H9 (cell line): ENCODE data around the gene PHACTR1. TPM values are rescaled to one million over a fixed set of nuclear protein-coding genes. Genes with fewer than 3 reads are reported as not detected.

ENCODE experiments used
- DNase-seq: peaks from one replicate; pipeline ENCODE4 v3.0.0-alpha.2; 2017
- H2AFZ ChIP-seq: one replicate; pipeline ENCODE4 v1.6.1; 2013; ENCODE audit warnings: mild to moderate bottlenecking, low read length, control low read depth, moderate library complexity
- H2AK5ac ChIP-seq: 2 replicates; pipeline ENCODE4 v1.6.1; 2013; ENCODE audit warnings: low read length, control low read depth, mixed read lengths; ENCODE audit not compliant: insufficient read length
- H2BK120ac ChIP-seq: one replicate; pipeline ENCODE4 v1.6.1; 2013; ENCODE audit warnings: low read depth, mild to moderate bottlenecking, low read length, control low read depth, inconsistent platforms; ENCODE audit not compliant: poor library complexity, severe bottlenecking
- H2BK12ac ChIP-seq: 2 replicates; pipeline ENCODE4 v1.6.1; 2013; ENCODE audit warnings: low read length, control low read depth, mixed read lengths, low read depth; ENCODE audit not compliant: insufficient read length
- H2BK15ac ChIP-seq: 2 replicates; pipeline ENCODE4 v1.6.1; 2013; ENCODE audit warnings: low read depth, low read length, control low read depth
- H2BK20ac ChIP-seq: one replicate; pipeline ENCODE4 v1.6.1; 2013; ENCODE audit warnings: low read depth, mild to moderate bottlenecking, low read length, control low read depth, inconsistent platforms; ENCODE audit not compliant: poor library complexity, severe bottlenecking
- H2BK5ac ChIP-seq: 2 replicates; pipeline ENCODE4 v1.6.1; 2013; ENCODE audit warnings: low read length, control low read depth, mixed read lengths; ENCODE audit not compliant: insufficient read length
- H3K14ac ChIP-seq: 2 replicates; pipeline ENCODE4 v1.6.1; 2013; ENCODE audit warnings: low read length, control low read depth; ENCODE audit not compliant: insufficient read depth
- H3K18ac ChIP-seq: 2 replicates; pipeline ENCODE4 v1.6.1; 2013; ENCODE audit warnings: low read depth, mild to moderate bottlenecking, mixed read lengths, low read length, control low read depth; ENCODE audit not compliant: insufficient read length
- H3K23ac ChIP-seq: 2 replicates; pipeline ENCODE4 v1.6.1; 2013; ENCODE audit warnings: low read length, control low read depth, mixed read lengths, low read depth; ENCODE audit not compliant: insufficient read length
- H3K23me2 ChIP-seq: 2 replicates; pipeline ENCODE4 v1.6.1; 2013; ENCODE audit warnings: low read depth, mild to moderate bottlenecking, mixed read lengths, low read length, control low read depth; ENCODE audit not compliant: insufficient read length, poor library complexity, severe bottlenecking
- H3K27ac ChIP-seq: 2 replicates; pipeline ENCODE4 v1.5.1; 2013; ENCODE audit warnings: low read length, control low read depth, mixed read lengths, low read depth; ENCODE audit not compliant: insufficient read length
- H3K27me3 ChIP-seq: 2 replicates; pipeline ENCODE4 v1.6.1; 2013; ENCODE audit warnings: low read length, control low read depth, inconsistent platforms; ENCODE audit not compliant: insufficient read depth
- H3K4ac ChIP-seq: 2 replicates; pipeline ENCODE4 v1.6.1; 2013; ENCODE audit warnings: low read depth, mild to moderate bottlenecking, control low read depth, inconsistent platforms, low read length, moderate library complexity
- H3K4me1 ChIP-seq: 2 replicates; pipeline ENCODE4 v1.6.1; 2013; ENCODE audit warnings: low read length, control low read depth, inconsistent platforms; ENCODE audit not compliant: insufficient read depth
- H3K4me2 ChIP-seq: 2 replicates; pipeline ENCODE4 v1.6.1; 2013; ENCODE audit warnings: low read length, control low read depth, mixed read lengths; ENCODE audit not compliant: insufficient read length, insufficient read depth
- H3K56ac ChIP-seq: 2 replicates; pipeline ENCODE4 v1.6.1; 2013; ENCODE audit warnings: low read depth, mild to moderate bottlenecking, mixed read lengths, low read length, control low read depth; ENCODE audit not compliant: insufficient read length
- H3K79me1 ChIP-seq: 2 replicates; pipeline ENCODE4 v1.6.1; 2013; ENCODE audit warnings: low read depth, mild to moderate bottlenecking, moderate library complexity, low read length, control low read depth, inconsistent platforms; ENCODE audit not compliant: insufficient read depth, poor library complexity, severe bottlenecking
- H3K79me2 ChIP-seq: 2 replicates; pipeline ENCODE4 v1.6.1; 2013; ENCODE audit warnings: low read length, control low read depth, inconsistent platforms; ENCODE audit not compliant: insufficient read depth
- H3K9ac ChIP-seq: 2 replicates; pipeline ENCODE4 v1.6.1; 2013; ENCODE audit warnings: low read length, control low read depth, mixed read lengths; ENCODE audit not compliant: insufficient read length; ENCODE audit errors: extremely low read depth
- H3K9me3 ChIP-seq: one replicate; pipeline ENCODE4 v1.6.1; 2013; ENCODE audit warnings: low read depth, low read length, inconsistent platforms; ENCODE audit not compliant: control insufficient read depth
- H3T11ph ChIP-seq: one replicate; pipeline ENCODE4 v1.6.1; 2013; ENCODE audit warnings: mild to moderate bottlenecking, low read length, control low read depth, inconsistent platforms
- H4K20me1 ChIP-seq: one replicate; pipeline ENCODE4 v1.6.1; 2013; ENCODE audit not compliant: control insufficient read depth, insufficient read length, insufficient read depth
- H4K5ac ChIP-seq: 2 replicates; pipeline ENCODE4 v1.6.1; 2013; ENCODE audit warnings: low read depth, mild to moderate bottlenecking, mixed read lengths, low read length, control low read depth; ENCODE audit not compliant: insufficient read length
- H4K8ac ChIP-seq: replicated peaks from 2 replicates; pipeline ENCODE4 v1.6.1; 2013; ENCODE audit warnings: low read length, control low read depth, mixed read lengths, low read depth; ENCODE audit not compliant: insufficient read length
- H4K91ac ChIP-seq: 2 replicates; pipeline ENCODE4 v1.6.1; 2013; ENCODE audit warnings: low read depth, mild to moderate bottlenecking, moderate library complexity, mixed read lengths, low read length, control low read depth; ENCODE audit not compliant: insufficient read length
- H3K27ac Mint-ChIP-seq, 3 experiments: 2 replicates in 2 of 3; 3 replicates in 1 of 3; pipeline ENCODE4 v1.8.0; 2020 to 2021; ENCODE audit warnings: mixed read lengths in 3 of 3, mild to moderate bottlenecking in 1 of 3, moderate library complexity in 1 of 3
- H3K27me3 Mint-ChIP-seq: 2 replicates; pipeline ENCODE4 v1.8.0; 2021; ENCODE audit warnings: low read depth, mild to moderate bottlenecking, moderate library complexity, mixed read lengths
- H3K36me3 Mint-ChIP-seq, 3 experiments: 2 replicates in 2 of 3; 3 replicates in 1 of 3; pipeline ENCODE4 v1.8.0; 2020 to 2021; ENCODE audit warnings: low read depth in 3 of 3, mixed read lengths in 3 of 3; ENCODE audit not compliant: insufficient read depth in 1 of 3
- H3K4me1 Mint-ChIP-seq, 2 experiments: 2 replicates each; pipeline ENCODE4 v1.8.0; 2020; ENCODE audit warnings: mixed read lengths in 2 of 2
- H3K4me3 Mint-ChIP-seq, 2 experiments: 2 replicates in 1 of 2; 3 replicates in 1 of 2; pipeline ENCODE4 v1.8.0; 2020 to 2021; ENCODE audit warnings: mild to moderate bottlenecking in 2 of 2, mixed read lengths in 2 of 2, moderate library complexity in 1 of 2
- H3K9me3 Mint-ChIP-seq, 2 experiments: 2 replicates in 1 of 2; 3 replicates in 1 of 2; pipeline ENCODE4 v1.8.0; 2020; ENCODE audit warnings: mild to moderate bottlenecking in 2 of 2, mixed read lengths in 2 of 2, moderate library complexity in 1 of 2
- WGBS: extraction: QIAGEN DNeasy Blood & Tissue Kit; methylation state at CpG from one replicate; pipeline ENCODE4 v1.1.7; 2013; ENCODE audit warnings: missing lambda C conversion rate, low lambda C conversion rate, mixed read lengths; ENCODE audit not compliant: insufficient read length; ENCODE audit errors: extremely low coverage; 5-methylcytosine and 5-hydroxymethylcytosine counted together
- total RNA-seq: library from RNA; stranded (reverse); gene quantifications from 2 replicates; pipeline ENCODE4 v1.2.1, GENCODE V29; 2021
- TF ChIP-seq, protein P1 (sequence below): fragments of 200-600 bp; sonication (generic); conservative IDR thresholded peaks from 3 replicates; pipeline ENCODE4 v1.8.0; 2021; ENCODE audit warnings: antibody characterized with exemption, mild to moderate bottlenecking

PHACTR1 gene
- total RNA-seq, 1 experiment from 2014 or later, result 15.9 TPM

DNA sequence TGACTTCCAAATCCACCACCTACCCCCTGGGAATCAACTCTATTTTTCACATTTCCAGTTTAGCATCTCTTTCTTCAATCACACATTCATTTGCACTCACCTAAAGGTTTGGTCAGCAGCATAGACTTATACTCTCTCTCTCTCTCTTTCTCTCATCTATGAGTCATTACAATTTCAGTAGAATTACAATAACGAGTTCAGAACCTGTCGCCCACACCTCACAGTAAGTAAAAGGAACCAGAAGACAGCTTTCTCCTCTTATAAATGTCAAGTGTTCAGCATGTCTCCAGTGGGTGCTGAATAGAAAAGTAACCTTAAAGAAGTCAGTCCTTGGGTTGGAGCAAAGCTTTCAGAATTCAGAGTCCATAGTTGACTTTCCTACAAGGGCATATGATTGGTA lies 1.1 kb upstream of the PHACTR1 start:
- Histone ChIP-seq H3K56ac (no peak overlapping the region), H3K4me2 (no peak overlapping the region), H3K79me2 (no peaks in the 10 kb centered on the region), H3K4me1 (no peaks in the 10 kb centered on the region), H3K9me3 (no peaks in the 10 kb centered on the region), H3K9ac (no peak overlapping the region), H2BK20ac (no peak overlapping the region), H3K27ac (no peak overlapping the region), H2AFZ (no peak overlapping the region), H4K20me1 (no peaks in the 10 kb centered on the region), H3K14ac (no peak overlapping the region), H2BK15ac (no peak overlapping the region), H4K8ac (no peak overlapping the region), H2BK5ac (no peak overlapping the region), H2BK12ac (no peak overlapping the region), H3K27me3 (no peaks in the 10 kb centered on the region), H2BK120ac (no peak overlapping the region), H3K23ac (no peak overlapping the region), H3K4ac (no peak overlapping the region), H2AK5ac (no peak overlapping the region), H3T11ph (no peak overlapping the region), H3K18ac (no peak overlapping the region), H4K91ac (no peak overlapping the region), H4K5ac (no peak overlapping the region), H3K23me2 (no peaks in the 10 kb centered on the region), H3K79me1 (no peaks in the 10 kb centered on the region)
- H3K27ac Mint-ChIP-seq, result no peak overlapping the region
- H3K9me3 Mint-ChIP-seq, result no peaks in the 10 kb centered on the region
- WGBS, result no CpG with 5 or more reads among the region's 2 CpGs
- no peak overlapping the region for H3K4me3 Mint-ChIP-seq
- DNase-seq, result no peak
- TF ChIP-seq, protein P1, sequence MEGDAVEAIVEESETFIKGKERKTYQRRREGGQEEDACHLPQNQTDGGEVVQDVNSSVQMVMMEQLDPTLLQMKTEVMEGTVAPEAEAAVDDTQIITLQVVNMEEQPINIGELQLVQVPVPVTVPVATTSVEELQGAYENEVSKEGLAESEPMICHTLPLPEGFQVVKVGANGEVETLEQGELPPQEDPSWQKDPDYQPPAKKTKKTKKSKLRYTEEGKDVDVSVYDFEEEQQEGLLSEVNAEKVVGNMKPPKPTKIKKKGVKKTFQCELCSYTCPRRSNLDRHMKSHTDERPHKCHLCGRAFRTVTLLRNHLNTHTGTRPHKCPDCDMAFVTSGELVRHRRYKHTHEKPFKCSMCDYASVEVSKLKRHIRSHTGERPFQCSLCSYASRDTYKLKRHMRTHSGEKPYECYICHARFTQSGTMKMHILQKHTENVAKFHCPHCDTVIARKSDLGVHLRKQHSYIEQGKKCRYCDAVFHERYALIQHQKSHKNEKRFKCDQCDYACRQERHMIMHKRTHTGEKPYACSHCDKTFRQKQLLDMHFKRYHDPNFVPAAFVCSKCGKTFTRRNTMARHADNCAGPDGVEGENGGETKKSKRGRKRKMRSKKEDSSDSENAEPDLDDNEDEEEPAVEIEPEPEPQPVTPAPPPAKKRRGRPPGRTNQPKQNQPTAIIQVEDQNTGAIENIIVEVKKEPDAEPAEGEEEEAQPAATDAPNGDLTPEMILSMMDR, result no peak
- no peaks in the 10 kb centered on the region for H3K36me3 Mint-ChIP-seq
- H3K27me3 Mint-ChIP-seq, result no peaks in the 10 kb centered on the region; the same call in 1 of the 2 replicates
- peaks cover 25 to 32% of the 10 kb centered on the region in 2 experiments for H3K4me1 Mint-ChIP-seq
